Glutamatergic neuron (in vitro differentiated cells): ENCODE results near the gene RPS10. TPM values are rescaled to one million over a fixed set of nuclear protein-coding genes. Genes with fewer than 3 reads are reported as not detected.
"Not testable (repeated sequence)": the region's sequence is repeated elsewhere in the genome, so short reads cannot be mapped to it uniquely, and the experiment has no call there.

Experiments used
- DNase-seq: peaks from one replicate; pipeline ENCODE4 v3.0.0; 2022
- H3K27ac Mint-ChIP-seq: one replicate; pipeline ENCODE4 v1.8.0; 2020; ENCODE audit warnings: mild to moderate bottlenecking, mixed read lengths, inconsistent platforms; ENCODE audit not compliant: unreplicated experiment
- H3K27me3 Mint-ChIP-seq: one replicate; pipeline ENCODE4 v1.8.0; 2020; ENCODE audit warnings: mild to moderate bottlenecking, moderate library complexity, mixed read lengths, inconsistent platforms; ENCODE audit not compliant: unreplicated experiment
- H3K36me3 Mint-ChIP-seq: one replicate; pipeline ENCODE4 v1.8.0; 2020; ENCODE audit warnings: mild to moderate bottlenecking, mixed read lengths, inconsistent platforms; ENCODE audit not compliant: unreplicated experiment
- H3K4me1 Mint-ChIP-seq: one replicate; pipeline ENCODE4 v1.8.0; 2020; ENCODE audit warnings: mild to moderate bottlenecking, low read depth, mixed read lengths, inconsistent platforms; ENCODE audit not compliant: unreplicated experiment
- H3K4me3 Mint-ChIP-seq: one replicate; pipeline ENCODE4 v1.8.0; 2020; ENCODE audit warnings: mild to moderate bottlenecking, mixed read lengths, inconsistent platforms; ENCODE audit not compliant: unreplicated experiment
- H3K9me3 Mint-ChIP-seq: one replicate; pipeline ENCODE4 v1.8.0; 2020; ENCODE audit warnings: mild to moderate bottlenecking, moderate library complexity, mixed read lengths, inconsistent platforms; ENCODE audit not compliant: unreplicated experiment
- total RNA-seq: library from RNA; stranded (reverse); fragmentation: NEBNext Ultra II Directional; extraction: Animal tissue kit (Norgen Biotek cat#: 25700); gene quantifications from one replicate; pipeline ENCODE4 v1.2.1, GENCODE V29; 2021; ENCODE audit not compliant: unreplicated experiment
- TF ChIP-seq, protein P1 (sequence below): fragments of 200-600 bp; sonication (generic); IDR thresholded peaks from one replicate; pipeline ENCODE4 v1.5.0; 2021; ENCODE audit not compliant: partially characterized antibody, unreplicated experiment

The RPS10 gene
- total RNA-seq, 1 donor from 2014 or later: 643 TPM

DNA sequence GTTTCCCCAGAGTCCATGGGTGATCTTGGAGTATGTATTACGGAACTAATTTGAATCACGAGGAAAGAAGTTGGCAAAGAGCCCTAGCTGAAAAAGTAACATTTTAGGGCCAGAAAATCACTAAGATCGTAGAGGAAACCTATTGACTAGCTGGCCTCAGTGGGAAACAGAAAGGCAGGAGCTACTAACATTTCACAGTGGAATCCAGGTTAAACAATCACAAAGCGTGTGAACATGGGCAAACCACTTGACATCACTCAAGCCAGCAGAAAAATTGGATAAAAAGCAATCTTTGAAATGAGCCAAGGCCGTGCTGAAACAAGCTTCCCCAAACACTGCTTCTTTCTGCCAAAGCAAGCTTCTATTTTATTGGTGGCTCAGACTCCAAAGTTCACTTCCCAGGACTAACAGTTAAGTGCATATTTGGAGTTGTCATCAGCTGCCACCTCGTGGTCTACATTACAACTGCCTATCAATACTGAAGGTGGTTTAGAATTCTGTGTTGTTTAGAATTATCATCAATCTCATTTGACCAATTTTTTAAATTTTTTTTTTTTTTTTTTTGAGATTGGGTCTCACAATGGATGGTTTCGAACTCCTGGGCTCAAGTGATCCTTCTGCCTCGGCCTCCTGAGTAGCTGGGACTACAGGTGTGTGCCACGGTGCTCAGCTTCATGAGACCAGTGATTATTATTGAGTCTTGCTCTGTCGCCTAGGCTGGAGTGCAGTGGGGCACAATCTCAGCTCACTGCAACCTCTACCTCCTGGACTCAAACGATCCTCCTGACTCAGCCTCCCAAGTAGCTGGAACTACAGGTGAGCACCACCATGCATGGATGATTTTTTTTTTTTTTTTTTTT, 10.6 kb downstream of the RPS10 start:
- no peak for DNase-seq
- H3K36me3 Mint-ChIP-seq: no peaks in the 10 kb centered on the region
- no peaks in the 10 kb centered on the region for H3K27me3 Mint-ChIP-seq
- TF ChIP-seq, protein P1, sequence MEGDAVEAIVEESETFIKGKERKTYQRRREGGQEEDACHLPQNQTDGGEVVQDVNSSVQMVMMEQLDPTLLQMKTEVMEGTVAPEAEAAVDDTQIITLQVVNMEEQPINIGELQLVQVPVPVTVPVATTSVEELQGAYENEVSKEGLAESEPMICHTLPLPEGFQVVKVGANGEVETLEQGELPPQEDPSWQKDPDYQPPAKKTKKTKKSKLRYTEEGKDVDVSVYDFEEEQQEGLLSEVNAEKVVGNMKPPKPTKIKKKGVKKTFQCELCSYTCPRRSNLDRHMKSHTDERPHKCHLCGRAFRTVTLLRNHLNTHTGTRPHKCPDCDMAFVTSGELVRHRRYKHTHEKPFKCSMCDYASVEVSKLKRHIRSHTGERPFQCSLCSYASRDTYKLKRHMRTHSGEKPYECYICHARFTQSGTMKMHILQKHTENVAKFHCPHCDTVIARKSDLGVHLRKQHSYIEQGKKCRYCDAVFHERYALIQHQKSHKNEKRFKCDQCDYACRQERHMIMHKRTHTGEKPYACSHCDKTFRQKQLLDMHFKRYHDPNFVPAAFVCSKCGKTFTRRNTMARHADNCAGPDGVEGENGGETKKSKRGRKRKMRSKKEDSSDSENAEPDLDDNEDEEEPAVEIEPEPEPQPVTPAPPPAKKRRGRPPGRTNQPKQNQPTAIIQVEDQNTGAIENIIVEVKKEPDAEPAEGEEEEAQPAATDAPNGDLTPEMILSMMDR: no peak
- H3K9me3 Mint-ChIP-seq: no peaks in the 10 kb centered on the region
- H3K4me3 Mint-ChIP-seq: no peak overlapping the region
- no peaks in the 10 kb centered on the region for H3K4me1 Mint-ChIP-seq
- H3K27ac Mint-ChIP-seq: no peak overlapping the region

DNA sequence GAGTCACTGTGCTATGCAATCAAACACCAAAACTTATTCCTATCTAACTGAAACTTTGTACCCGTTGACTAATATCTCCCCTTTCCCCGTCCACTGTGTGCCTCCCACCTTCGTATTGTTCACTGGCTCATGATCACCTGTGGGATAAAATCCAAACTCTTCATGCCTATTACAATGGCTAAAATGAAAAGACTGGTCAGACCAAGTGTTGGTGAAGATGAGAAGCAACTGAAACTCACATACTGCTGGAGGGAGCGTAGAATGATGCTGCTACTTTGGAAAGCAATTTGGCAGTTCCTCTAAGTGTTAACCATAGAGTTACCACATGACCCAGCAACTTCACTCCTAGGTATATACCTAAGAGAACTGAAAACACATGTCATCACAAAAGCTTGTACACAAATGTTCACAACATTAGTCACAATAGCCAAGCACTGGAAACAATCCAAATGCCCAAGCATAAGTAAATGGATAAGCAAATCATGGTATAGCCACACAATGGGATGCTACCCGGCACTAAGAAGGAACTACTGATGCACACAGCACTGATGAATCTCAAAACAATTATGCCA, 13.1 kb downstream of the RPS10 start:
- H3K4me3 Mint-ChIP-seq: no peak overlapping the region
- H3K27me3 Mint-ChIP-seq: no peaks in the 10 kb centered on the region
- H3K36me3 Mint-ChIP-seq: no peaks in the 10 kb centered on the region
- H3K9me3 Mint-ChIP-seq: no peaks in the 10 kb centered on the region
- no peaks in the 10 kb centered on the region for H3K4me1 Mint-ChIP-seq
- TF ChIP-seq, protein P1: no peak
- no peak overlapping the region for H3K27ac Mint-ChIP-seq
- DNase-seq: no peak

DNA sequence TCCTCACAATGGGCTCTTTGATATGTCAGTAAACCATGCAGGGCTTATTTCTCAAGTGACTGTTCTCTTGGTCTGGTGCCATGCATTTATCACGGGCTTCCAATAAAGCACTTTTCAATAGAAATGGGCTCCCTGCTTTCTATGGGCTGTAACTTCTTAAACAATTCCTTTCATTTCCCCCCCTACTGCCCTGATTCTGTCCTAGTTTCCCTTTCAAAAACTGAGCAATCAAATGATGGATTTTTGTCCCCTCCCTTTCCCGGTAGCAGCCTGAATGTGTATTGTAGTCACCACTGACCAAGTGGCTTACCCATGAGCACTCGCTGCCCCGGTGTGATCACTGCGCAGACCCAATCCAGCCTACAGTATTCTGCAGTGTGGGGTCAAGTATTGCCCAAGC, 13.9 kb downstream of the RPS10 start:
- Mint-ChIP-seq H3K27me3 (no peaks in the 10 kb centered on the region), H3K36me3 (no peaks in the 10 kb centered on the region), H3K4me3 (no peak overlapping the region), H3K4me1 (no peaks in the 10 kb centered on the region), H3K27ac (no peak overlapping the region), H3K9me3 (no peaks in the 10 kb centered on the region)
- TF ChIP-seq, protein P1: no peak
- DNase-seq: no peak

DNA sequence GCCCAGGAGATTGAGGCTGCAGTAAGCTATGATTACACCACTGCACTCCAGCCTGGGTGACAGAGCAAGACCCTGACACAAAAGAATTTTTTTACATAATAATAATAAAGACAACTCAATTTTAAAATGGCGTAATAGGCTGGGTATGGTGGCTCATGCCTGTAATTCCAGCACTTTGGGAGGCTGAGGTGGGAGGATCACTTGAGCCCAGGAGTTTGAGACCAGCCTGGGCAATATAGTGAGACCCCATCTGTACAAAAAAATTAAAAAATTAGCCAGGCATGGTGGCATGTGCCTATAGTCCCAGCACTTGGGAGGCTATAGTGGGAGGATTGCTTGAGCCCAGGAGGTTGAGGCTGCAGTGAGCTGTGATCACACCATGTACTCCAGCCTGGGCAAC, 18.0 kb downstream of the RPS10 start:
- not testable (repeated sequence) for H3K27me3 Mint-ChIP-seq, H3K9me3 Mint-ChIP-seq, H3K27ac Mint-ChIP-seq, H3K4me1 Mint-ChIP-seq, DNase-seq, H3K36me3 Mint-ChIP-seq, H3K4me3 Mint-ChIP-seq

DNA sequence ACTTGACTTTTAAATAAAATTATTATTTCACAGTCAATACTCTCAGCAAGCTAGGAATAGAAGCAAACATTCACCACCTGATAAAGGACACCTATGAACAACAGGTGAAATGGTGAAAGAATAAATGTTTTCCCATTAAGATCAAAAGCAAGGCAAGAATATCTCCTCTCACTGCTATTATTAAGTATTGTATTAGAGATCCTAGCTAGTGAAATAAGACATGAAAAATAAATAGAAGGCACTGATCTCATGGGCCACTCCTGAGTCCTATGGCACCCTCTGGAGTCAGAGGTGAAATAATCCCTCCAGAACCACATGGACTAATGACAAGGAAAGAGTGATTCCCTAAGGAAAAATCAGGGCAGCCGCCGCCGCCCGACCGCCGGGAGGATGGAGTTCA, 29.4 kb downstream of the RPS10 start:
- Mint-ChIP-seq H3K27ac (no peak overlapping the region), H3K27me3 (peaks cover 6% of the 10 kb centered on the region), H3K36me3 (peaks cover 5% of the 10 kb centered on the region), H3K4me1 (no peaks in the 10 kb centered on the region), H3K4me3 (no peak overlapping the region), H3K9me3 (peaks cover 11% of the 10 kb centered on the region)
- no peak for DNase-seq
- TF ChIP-seq, protein P1: no peak
